Stimulated activated memory B cell treated with anti-CD40 and anti-IgM and Interleukin-4, amounts not matched to agents 10 μg/mL and 1 μg/mL and 100 μg/mL, for 72 hours (primary cell): Measurements from ENCODE around the gene POLD2.

Experiments
- ATAC-seq: fragments of 150-1000 bp; cut with Tn5 transposase; 2 replicates; pipeline ENCODE4 v1.10.0; 2021
- H3K27ac Mint-ChIP-seq: one replicate; pipeline ENCODE4 v1.8.0; 2022; ENCODE audit warnings: mild to moderate bottlenecking, mixed read lengths
- H3K27me3 Mint-ChIP-seq: one replicate; pipeline ENCODE4 v1.8.0; 2022; ENCODE audit warnings: mixed read lengths
- H3K36me3 Mint-ChIP-seq: one replicate; pipeline ENCODE4 v1.8.0; 2022; ENCODE audit warnings: mixed read lengths
- H3K4me1 Mint-ChIP-seq: one replicate; pipeline ENCODE4 v1.8.0; 2022; ENCODE audit warnings: mixed read lengths
- H3K4me3 Mint-ChIP-seq: one replicate; pipeline ENCODE4 v1.8.0; 2022; ENCODE audit warnings: mild to moderate bottlenecking, moderate library complexity, mixed read lengths
- H3K9me3 Mint-ChIP-seq: one replicate; pipeline ENCODE4 v1.8.0; 2022; ENCODE audit warnings: mixed read lengths

POLD2 gene

DNA sequence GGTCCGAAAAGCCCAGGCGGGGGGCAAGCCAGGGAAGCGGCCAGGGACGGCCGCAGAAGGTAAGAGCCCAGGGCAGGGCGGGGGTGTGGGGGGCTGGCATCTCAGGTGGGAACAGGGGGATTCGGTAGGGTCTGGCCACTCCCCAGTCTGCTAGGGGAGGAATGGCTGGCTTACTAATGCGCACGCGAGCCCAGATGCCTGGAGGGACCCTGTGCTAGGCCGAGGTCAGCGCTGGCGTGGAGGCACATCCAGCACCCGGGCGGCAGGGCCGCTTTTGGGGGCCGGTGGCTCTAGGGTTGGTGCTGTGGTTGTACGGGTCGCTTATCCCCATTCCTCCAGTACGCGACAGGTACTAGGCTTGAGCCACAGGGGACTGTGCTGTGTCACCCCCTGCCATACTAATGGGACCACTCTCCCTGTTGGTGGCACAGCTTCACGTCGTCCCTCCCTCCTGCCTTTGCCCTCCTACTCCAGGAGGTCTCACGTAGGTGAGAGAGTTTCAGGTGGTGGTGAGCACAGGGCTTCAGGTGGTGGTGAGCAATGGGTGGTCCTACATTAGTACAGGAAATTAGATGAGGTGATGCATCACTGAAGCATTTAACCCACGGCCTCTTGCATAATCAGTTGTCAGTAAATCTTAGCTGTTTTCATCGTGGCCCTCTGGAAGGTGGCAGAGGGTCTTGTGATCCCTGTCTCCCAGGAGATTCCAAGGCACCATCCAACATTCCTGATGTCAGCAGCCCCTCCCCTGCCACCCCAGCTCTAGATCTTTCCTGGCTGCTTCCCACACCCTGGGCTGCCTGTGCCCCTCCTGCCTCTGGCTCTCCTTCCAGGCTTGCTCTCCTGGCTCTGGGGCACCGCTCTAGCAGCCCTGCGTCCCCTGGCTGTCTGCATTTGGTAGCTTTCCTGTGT lies 18.2 kb downstream of the POLD2 start:
- peaks cover 44% of the 10 kb centered on the region for H3K4me1 Mint-ChIP-seq
- H3K36me3 Mint-ChIP-seq = no peaks in the 10 kb centered on the region
- peaks cover 37% of the 10 kb centered on the region for H3K27me3 Mint-ChIP-seq
- no peaks in the 10 kb centered on the region for H3K9me3 Mint-ChIP-seq
- peak overlapping the region; percentile 56 for H3K4me3 Mint-ChIP-seq
- H3K27ac Mint-ChIP-seq = peak overlapping the region; percentile 3
- ATAC-seq = no peak

DNA sequence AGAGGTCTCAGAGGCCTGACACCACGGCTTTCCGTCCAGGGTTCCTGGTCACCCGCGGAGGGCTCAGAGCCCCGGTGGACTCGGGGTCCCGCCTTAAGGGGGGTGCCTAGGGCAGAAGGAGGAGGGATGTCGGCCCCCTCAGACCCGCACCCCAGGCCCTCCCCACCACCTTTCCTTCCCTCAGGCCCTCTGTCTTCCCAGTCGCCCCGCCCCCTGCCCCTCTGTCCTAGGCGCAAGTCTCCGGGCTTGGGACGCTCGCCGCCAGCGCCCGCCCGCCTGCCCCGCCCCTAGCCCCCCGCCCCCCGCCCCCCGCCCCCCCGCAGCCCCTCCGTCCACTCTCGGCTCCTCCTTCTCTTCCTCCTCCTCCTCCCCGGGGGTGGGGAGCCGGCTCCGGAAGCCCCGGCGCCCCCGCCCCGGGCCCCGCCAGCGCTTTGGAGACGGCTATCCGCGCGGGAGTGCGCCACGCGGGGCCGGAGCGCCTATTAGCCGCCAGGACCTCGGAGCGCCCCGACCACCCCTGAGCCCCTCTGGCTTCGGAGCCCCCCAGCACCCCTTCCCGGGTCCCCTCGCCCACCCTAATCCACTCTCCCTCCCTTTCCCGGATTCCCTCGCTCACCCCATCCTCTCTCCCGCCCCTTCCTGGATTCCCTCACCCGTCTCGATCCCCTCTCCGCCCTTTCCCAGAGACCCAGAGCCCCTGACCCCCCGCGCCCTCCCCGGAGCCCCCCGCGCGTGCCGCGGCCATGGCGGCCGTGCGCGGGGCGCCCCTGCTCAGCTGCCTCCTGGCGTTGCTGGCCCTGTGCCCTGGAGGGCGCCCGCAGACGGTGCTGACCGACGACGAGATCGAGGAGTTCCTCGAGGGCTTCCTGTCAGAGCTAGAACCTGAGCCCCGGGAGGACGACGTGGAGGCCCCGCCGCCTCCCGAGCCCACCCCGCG lies 19.2 kb downstream of the POLD2 start, which contains the start of gene AEBP1:
TSS of gene AEBP1 (plus strand) at position 423 of the 937 bp plus-strand sequence. CDS start at position 744, 321 bp downstream.
- ATAC-seq = peak; percentile 56

GRCh38 chr7:44103566-44103922 lies 19.8 kb downstream of the POLD2 start:
- peak overlapping the region; percentile 28 for H3K4me3 Mint-ChIP-seq
- H3K27ac Mint-ChIP-seq = peak overlapping the region; percentile 53
- ATAC-seq = no peak
- no peaks in the 10 kb centered on the region for H3K36me3 Mint-ChIP-seq
- H3K27me3 Mint-ChIP-seq = peaks cover 32% of the 10 kb centered on the region
- peaks cover 44% of the 10 kb centered on the region for H3K4me1 Mint-ChIP-seq
- no peaks in the 10 kb centered on the region for H3K9me3 Mint-ChIP-seq

More for the DNA sequence above, 19.2 kb downstream of the POLD2 start, which contains the start of gene AEBP1:
- H3K27ac Mint-ChIP-seq = peak within 1 kb of the TSS; percentile 53
- H3K4me1 Mint-ChIP-seq = peaks cover 44% of the 10 kb centered on the region
- H3K27me3 Mint-ChIP-seq = peaks cover 37% of the 10 kb centered on the region
- H3K4me3 Mint-ChIP-seq = peak within 1 kb of the TSS; percentile 56
- no peaks in the 10 kb centered on the region for H3K9me3 Mint-ChIP-seq
- no peaks in the 10 kb centered on the region for H3K36me3 Mint-ChIP-seq

DNA sequence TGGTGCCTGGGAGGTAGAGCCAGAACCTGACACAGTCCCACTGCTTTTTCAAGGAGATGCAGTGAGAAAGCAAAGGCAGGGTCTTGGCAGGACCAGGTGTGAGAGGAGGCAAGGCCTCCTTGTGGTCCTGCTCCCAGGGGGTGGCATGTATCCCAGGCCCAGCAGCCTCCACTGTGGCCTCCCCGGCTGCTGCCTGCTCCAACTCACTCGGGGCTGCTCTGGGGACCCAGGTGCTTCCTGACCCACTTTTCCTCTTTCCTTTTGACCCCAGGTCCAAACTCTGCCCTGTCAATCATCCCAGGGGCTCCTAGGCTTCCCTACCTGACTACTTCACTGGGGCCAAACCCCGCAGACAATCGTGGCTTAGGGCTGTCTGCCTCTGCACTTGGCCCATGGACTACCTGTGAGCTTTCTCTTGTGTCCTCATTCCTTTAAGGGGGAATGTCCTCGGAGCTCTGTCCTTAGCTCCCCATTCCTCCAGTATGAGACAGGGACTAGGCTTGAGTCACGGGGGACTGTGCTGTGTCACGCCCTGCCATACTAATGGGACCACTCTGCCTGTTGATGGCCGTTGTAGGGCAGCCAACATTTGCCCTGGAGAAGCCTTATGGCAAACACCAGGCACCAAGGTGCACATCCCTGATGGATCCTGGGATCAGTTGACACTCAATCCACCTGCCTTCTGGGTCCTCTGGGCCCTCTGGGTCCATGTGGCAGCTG lies 20.3 kb downstream of the POLD2 start:
- Mint-ChIP-seq H3K27ac (peak overlapping the region; percentile 53), H3K9me3 (no peaks in the 10 kb centered on the region), H3K27me3 (peaks cover 27% of the 10 kb centered on the region), H3K36me3 (no peaks in the 10 kb centered on the region), H3K4me3 (peak overlapping the region; percentile 28), H3K4me1 (peaks cover 46% of the 10 kb centered on the region)
- no peak for ATAC-seq

DNA sequence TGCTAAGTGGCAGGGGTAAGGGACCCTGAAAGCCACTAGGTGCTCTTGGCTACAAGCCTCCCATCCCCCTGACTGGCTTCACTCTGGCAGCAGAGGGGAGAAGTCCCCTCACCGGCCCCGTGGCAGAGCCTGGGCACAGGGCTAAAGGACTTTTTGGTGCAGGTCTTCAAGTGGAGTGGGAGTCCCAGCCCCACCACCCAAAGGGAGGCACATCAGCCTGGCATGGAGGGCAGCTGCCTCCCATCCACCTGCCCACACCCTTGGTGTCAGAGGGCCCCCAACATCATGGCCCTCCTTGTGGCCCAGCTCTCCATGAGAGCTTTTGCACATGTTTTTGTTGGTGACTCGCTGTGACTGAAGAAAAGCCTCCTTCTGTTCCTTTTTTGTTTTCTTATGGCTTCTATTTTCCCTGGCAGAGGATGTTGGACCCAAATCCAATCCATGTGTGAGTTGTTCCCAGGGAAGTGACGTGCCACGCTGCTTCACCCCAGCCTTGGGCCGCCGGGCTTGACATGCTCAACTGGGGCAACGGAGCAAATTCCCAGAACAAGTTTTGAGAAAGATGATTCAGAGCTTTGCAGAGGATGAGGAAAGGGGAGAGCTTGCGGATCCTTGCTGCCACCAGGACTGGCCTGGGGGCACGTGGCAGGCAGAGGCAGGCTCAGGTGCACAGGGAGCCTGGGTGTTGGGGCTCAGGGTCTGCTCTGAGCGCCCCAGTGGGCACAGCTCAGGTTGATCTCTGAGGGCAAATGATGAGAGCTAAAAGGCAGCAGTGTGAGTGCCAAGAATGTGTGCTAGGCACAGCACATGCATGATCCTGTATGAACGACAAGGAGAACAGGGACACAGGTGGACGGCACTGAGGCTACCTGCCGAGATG lies 21.1 kb downstream of the POLD2 start:
- no peak for ATAC-seq
- H3K4me3 Mint-ChIP-seq = no peak overlapping the region
- H3K36me3 Mint-ChIP-seq = no peaks in the 10 kb centered on the region
- peak overlapping the region; percentile 26 for H3K27ac Mint-ChIP-seq
- H3K9me3 Mint-ChIP-seq = no peaks in the 10 kb centered on the region
- peaks cover 54% of the 10 kb centered on the region for H3K4me1 Mint-ChIP-seq
- H3K27me3 Mint-ChIP-seq = peaks cover 27% of the 10 kb centered on the region

DNA sequence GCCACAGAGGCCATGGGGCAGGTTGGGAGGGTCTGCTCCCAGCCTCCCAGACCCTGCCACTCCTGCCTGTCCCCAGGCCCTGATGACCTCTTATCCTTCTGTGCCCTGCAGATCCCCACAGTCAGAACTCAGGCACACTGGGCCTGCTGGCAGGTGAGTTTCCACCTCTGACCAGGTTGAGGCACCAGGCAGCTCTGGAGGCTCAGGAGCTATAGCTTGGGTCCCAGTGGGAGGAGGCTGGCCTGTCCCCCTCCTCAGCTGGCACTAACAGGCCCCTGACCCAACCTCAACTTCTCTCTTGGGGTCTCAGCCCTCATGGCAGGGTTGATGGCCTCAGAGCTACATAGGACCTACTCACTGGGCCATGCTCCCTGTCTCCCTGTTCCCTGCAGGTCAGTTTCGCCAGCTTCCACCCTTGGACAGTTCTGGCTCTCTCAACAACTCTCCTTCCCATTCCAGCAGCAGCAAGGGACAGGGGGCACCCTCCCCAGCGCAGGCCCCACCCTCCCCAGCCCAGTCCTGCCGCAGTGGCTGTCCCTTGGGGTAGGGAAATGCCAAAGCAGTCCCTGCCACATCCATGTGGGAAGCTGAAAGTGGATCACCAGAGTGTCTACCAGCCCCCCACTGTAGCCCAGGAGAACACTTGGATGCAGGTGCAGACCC lies 21.9 kb downstream of the POLD2 start:
- H3K9me3 Mint-ChIP-seq = no peaks in the 10 kb centered on the region
- peaks cover 61% of the 10 kb centered on the region for H3K4me1 Mint-ChIP-seq
- H3K36me3 Mint-ChIP-seq = no peaks in the 10 kb centered on the region
- H3K27me3 Mint-ChIP-seq = peaks cover 26% of the 10 kb centered on the region
- no peak for ATAC-seq
- no peak overlapping the region for H3K4me3 Mint-ChIP-seq
- H3K27ac Mint-ChIP-seq = peak overlapping the region; percentile 61

DNA sequence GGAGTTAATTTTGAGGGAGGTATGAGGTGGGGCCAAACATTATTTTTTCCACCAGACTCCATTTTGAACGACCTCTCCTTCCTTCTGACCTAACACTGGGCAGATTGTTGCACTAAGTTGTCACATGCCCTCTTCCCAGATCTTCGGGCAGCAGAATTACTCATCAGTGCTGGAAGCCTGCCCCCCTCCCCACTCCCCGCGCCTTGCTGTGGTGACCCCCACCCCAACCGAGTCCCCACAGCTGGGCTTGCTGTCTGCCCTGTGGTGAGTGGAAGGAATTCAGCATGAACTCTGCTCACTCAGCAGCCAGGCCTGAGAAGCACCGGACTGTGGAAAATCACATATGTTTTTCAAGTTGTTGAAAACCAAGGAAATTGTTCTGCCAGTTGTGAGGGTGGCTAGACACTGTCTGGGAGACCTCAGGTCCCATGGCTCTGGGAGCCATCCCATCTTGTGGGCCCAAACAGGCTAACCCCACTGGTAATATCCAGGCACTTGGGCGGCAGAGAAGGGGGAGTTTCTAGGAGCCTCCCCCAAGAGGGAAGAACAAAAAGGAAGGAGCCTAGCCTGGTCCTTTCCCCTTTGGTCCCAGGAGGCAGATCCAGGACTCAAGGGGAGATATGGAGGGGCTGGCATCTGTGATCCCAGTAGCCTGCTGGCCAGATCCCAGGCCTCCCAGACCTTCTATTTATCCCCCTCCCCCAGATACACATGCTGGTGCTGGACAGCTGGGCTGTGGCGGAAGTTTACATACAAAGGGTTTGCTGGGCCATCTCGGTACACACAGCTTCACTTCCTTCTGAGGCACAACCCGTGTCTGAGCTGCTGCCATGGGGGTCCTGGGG lies 22.7 kb downstream of the POLD2 start:
- Mint-ChIP-seq H3K27me3 (peaks cover 18% of the 10 kb centered on the region), H3K27ac (peak overlapping the region; percentile 61), H3K9me3 (no peaks in the 10 kb centered on the region), H3K4me1 (peaks cover 61% of the 10 kb centered on the region), H3K4me3 (no peak overlapping the region), H3K36me3 (no peaks in the 10 kb centered on the region)
- ATAC-seq = no peak

DNA sequence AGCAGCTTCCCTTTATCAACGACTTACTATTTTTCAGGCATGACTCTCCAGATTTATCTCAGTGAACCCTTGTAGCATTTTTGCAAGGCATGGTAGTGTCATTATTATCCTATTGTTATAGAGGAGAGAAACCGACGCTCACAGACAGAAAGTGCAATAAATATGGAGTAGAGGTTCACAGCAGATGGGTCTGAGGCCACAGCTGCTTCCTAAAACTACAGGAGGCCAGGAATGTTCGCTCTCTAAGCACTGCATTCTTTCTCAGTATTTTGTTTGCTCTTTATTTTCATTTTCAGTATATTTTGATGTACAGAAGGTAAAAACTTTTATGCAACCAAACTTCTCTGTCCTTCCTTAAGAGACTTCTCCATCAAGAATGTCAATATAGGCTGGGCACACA lies 23.7 kb downstream of the POLD2 start:
- no peak for ATAC-seq
- no peak overlapping the region for H3K27ac Mint-ChIP-seq
- peaks cover 62% of the 10 kb centered on the region for H3K4me1 Mint-ChIP-seq
- no peaks in the 10 kb centered on the region for H3K9me3 Mint-ChIP-seq
- H3K36me3 Mint-ChIP-seq = no peaks in the 10 kb centered on the region
- H3K27me3 Mint-ChIP-seq = peaks cover 9% of the 10 kb centered on the region
- no peak overlapping the region for H3K4me3 Mint-ChIP-seq

GRCh38 chr7:44098092-44099068 lies 25.0 kb downstream of the POLD2 start:
- Mint-ChIP-seq H3K27me3 (peaks cover 5% of the 10 kb centered on the region), H3K27ac (peak overlapping the region; percentile 89), H3K4me3 (no peak overlapping the region), H3K9me3 (no peaks in the 10 kb centered on the region), H3K36me3 (no peaks in the 10 kb centered on the region), H3K4me1 (peaks cover 67% of the 10 kb centered on the region)
- ATAC-seq = no peak

DNA sequence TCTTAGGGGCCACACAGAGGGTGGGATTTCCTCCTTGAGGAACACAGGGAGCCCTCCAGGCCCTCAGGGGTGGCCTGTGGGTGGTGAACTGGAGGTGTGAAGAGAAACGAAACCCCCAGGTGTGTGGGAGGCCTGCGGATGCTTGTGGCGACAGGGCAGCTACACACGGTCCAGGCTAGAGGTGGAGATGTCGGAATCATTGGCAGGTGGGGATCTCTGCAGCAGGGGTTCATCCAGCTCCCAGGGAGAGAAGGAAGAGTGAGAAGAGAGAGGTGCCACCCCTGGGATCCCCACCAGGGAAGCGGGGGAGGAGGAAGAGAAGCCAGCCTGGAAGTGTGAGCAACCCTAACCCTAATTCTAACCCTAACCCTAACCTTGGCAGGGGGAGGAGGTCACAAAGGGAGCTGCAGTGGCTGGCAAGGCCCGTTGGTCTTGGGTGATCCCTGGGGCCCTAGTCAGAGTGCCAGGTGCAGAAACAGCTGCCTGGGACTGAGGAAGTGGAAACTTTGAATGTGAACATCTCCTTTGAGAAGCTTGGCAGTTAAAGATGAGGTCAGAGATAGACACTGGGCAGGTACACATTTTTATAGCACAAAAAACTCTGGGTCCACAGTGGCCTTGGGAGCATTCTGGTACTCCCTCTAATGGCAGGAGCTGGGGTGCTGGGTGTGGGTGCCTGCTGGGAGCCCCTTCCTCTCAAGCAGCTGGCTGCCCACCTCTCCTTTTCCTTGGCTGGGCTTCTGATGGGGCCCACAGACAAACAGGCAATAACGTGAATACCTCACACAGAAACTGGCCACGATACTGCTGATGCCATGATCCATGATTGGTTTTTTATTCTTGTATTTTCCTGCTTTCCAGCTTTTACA lies 26.1 kb downstream of the POLD2 start:
- Mint-ChIP-seq H3K27ac (peak overlapping the region; percentile 89), H3K27me3 (no peaks in the 10 kb centered on the region), H3K36me3 (no peaks in the 10 kb centered on the region), H3K4me3 (peak overlapping the region; percentile 45), H3K4me1 (peaks cover 61% of the 10 kb centered on the region), H3K9me3 (no peaks in the 10 kb centered on the region)
- peak; percentile 94 for ATAC-seq

DNA sequence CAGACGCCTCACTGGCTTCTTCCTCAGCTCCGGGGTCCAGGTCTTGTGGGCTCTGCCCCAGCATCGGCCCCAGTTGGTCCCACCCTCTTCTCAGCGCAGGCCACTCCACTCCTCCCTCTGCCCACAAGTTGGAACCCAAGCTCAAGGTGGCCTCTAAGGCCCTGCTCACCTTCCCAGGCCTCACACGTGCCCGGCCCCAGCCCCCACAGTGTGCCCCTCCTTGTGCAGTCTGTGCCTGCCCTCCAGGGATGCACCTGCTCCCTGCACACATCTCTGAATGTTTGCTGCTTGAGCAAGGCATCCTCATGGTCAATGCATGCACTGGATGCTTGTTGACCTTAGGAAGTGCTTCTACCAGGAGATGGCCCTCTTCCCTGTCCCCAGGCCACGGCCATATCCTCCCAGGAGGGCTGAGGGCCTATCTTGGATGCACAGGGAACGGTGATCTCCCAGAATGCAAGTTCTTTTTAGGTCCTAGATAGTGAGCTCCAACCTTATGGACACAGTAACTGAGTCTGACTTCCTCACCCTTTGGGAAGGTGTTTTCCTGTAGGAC lies 26.9 kb downstream of the POLD2 start:
- Mint-ChIP-seq H3K36me3 (no peaks in the 10 kb centered on the region), H3K4me1 (peaks cover 55% of the 10 kb centered on the region), H3K9me3 (no peaks in the 10 kb centered on the region), H3K4me3 (peak overlapping the region; percentile 4), H3K27ac (peak overlapping the region; percentile 89), H3K27me3 (no peaks in the 10 kb centered on the region)
- no peak for ATAC-seq
